Measurements from ENCODE around the gene TRAPPC6A. TPM values are rescaled to one million over a fixed set of nuclear protein-coding genes. Genes with fewer than 3 reads are reported as not detected.
"Not testable (repeated sequence)": the region's sequence is repeated elsewhere in the genome, so short reads cannot be mapped to it uniquely, and the experiment has no call there.

Gene TRAPPC6A
- total and polyA plus RNA-seq, 7 experiments from 2014 or later: 44.6 to 174 (median 55.1) TPM

GRCh38 chr19:45124021-45124420 lies 54.0 kb downstream of the TRAPPC6A start:
- no peaks in the 10 kb centered on the region for H3K36me3 Mint-ChIP-seq
- Histone ChIP-seq H3K36me3 (ENCODE audit: control insufficient read depth in 2 of 3, insufficient read depth in 3 of 3, low read length in 3 of 3) (peaks cover 0 to 6% (median 0%) of the 10 kb centered on the region in 3 experiments), H3K27me3 (ENCODE audit: control insufficient read depth in 2 of 2, insufficient read depth in 2 of 2, low read length in 2 of 2) (no peaks in the 10 kb centered on the region), H3K4me3 (ENCODE audit: low read length) (no peak overlapping the region), H3K4me1 (ENCODE audit: control insufficient read depth in 2 of 2, insufficient read depth in 2 of 2, low read length in 2 of 2) (peaks cover 4 to 16% of the 10 kb centered on the region in 2 donors), H3K27ac (ENCODE audit: low read depth, low read length) (no peak overlapping the region), H3K9me3 (ENCODE audit: control insufficient read depth in 2 of 3, low read length in 3 of 3) (no peaks in the 10 kb centered on the region)
- DNase-seq: no peak
- H3K27ac Mint-ChIP-seq: peak overlapping the region in 4 of 9 donors; percentile 33 to 90 (median 68)
- POLR2A ChIA-PET: interaction anchor here (1.0 kb wide), 1 partner anchor 11 kb away, joined by 3 read pairs; no protein-coding TSS in a partner anchor
- H3K27me3 Mint-ChIP-seq: no peaks in the 10 kb centered on the region
- CTCF ChIA-PET: no interaction called here
- intact Hi-C loops (cut with micrococcal nuclease): no loop called here
- no peaks in the 10 kb centered on the region for H3K9me3 Mint-ChIP-seq
- peaks cover 16 to 58% (median 38%) of the 10 kb centered on the region in 7 donors for H3K4me1 Mint-ChIP-seq
- no peak for ATAC-seq
- H3K4me3 Mint-ChIP-seq: no peak overlapping the region

DNA sequence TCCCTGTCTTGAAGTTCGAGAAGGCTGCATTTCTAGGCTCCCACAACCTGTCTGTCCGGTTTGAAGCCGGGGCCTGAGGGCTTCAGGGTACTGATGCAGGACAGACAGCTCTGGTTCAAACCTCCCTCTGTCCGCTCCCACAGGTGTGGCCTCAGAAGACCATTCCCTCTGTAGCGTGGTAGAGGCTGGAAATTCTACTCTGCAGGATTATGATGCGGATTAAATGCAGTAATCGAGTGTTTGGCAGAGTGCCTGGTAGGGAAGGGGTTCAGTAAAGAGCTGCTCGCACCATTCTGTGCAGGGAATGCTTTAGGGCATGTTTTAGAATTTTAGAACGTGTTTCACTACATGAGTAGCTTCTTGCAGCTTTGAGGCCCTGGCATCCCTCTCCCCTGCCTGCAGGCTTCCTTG lies 54.6 kb downstream of the TRAPPC6A start:
- intact Hi-C loops (cut with micrococcal nuclease): no loop called here
- CTCF ChIA-PET: no interaction called here

DNA sequence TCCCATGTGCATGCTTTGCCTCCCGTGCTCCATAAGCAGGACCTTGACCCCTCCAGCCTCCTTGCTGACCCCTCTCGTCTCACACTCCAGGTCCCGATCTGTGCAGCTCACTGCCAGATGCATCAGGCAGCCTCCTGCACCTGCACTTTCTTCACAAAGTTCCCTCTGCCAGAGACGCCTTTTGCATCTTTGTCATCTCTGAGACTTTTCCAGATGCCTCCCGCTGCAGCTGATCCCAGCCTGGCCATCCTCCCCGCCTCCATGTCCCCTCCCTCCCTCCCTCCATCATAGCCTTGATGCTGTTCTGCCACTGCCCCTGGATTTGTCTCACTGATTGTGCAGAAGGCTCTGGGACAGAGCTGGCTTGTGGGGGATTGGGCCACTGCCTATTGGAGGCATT lies 55.2 kb downstream of the TRAPPC6A start:
- Histone ChIP-seq H3K27me3 (ENCODE audit: control insufficient read depth in 2 of 2, insufficient read depth in 2 of 2, low read length in 2 of 2) (no peaks in the 10 kb centered on the region), H3K9me3 (ENCODE audit: control insufficient read depth in 2 of 3, low read length in 3 of 3) (no peaks in the 10 kb centered on the region), H3K4me1 (ENCODE audit: control insufficient read depth in 2 of 2, insufficient read depth in 2 of 2, low read length in 2 of 2) (peaks cover 4 to 25% of the 10 kb centered on the region in 2 donors), H3K4me3 (ENCODE audit: low read length) (no peak overlapping the region), H3K27ac (ENCODE audit: low read depth, low read length) (no peak overlapping the region), H3K36me3 (ENCODE audit: control insufficient read depth in 2 of 3, insufficient read depth in 3 of 3, low read length in 3 of 3) (no peaks in the 10 kb centered on the region)
- intact Hi-C loops (cut with micrococcal nuclease): no loop called here
- POLR2A ChIA-PET: no interaction called here
- H3K9me3 Mint-ChIP-seq: no peaks in the 10 kb centered on the region
- no peak overlapping the region for H3K4me3 Mint-ChIP-seq
- CTCF ChIA-PET: no interaction called here
- H3K4me1 Mint-ChIP-seq: peaks cover 16 to 70% (median 45%) of the 10 kb centered on the region in 7 donors
- no peaks in the 10 kb centered on the region for H3K27me3 Mint-ChIP-seq
- H3K27ac Mint-ChIP-seq: peak overlapping the region in 1 of 9 donors; percentile 5
- ATAC-seq (no peak), DNase-seq (no peak)
- no peaks in the 10 kb centered on the region for H3K36me3 Mint-ChIP-seq

More for the DNA sequence above, 54.6 kb downstream of the TRAPPC6A start:
- H3K4me1 Mint-ChIP-seq: peaks cover 15 to 63% (median 43%) of the 10 kb centered on the region in 7 donors
- no peak overlapping the region for H3K27ac ChIP-seq (ENCODE audit: low read depth, low read length)
- H3K4me3 ChIP-seq (ENCODE audit: low read length): no peak overlapping the region
- H3K9me3 Mint-ChIP-seq: no peaks in the 10 kb centered on the region
- H3K4me3 Mint-ChIP-seq: no peak overlapping the region
- POLR2A ChIA-PET: no interaction called here
- H3K27ac Mint-ChIP-seq: peak overlapping the region in 3 of 9 donors; percentile 65 to 90 (median 71)
- H3K9me3 ChIP-seq (ENCODE audit: control insufficient read depth in 2 of 3, low read length in 3 of 3): no peaks in the 10 kb centered on the region
- H3K4me1 ChIP-seq (ENCODE audit: control insufficient read depth in 2 of 2, insufficient read depth in 2 of 2, low read length in 2 of 2): peaks cover 4 to 19% of the 10 kb centered on the region in 2 donors
- ATAC-seq (no peak), DNase-seq (no peak)
- H3K27me3 Mint-ChIP-seq: no peaks in the 10 kb centered on the region
- no peaks in the 10 kb centered on the region for H3K36me3 ChIP-seq (ENCODE audit: control insufficient read depth in 2 of 3, insufficient read depth in 3 of 3, low read length in 3 of 3)
- no peaks in the 10 kb centered on the region for H3K27me3 ChIP-seq (ENCODE audit: control insufficient read depth in 2 of 2, insufficient read depth in 2 of 2, low read length in 2 of 2)
- no peaks in the 10 kb centered on the region for H3K36me3 Mint-ChIP-seq

GRCh38 chr19:45121827-45122345 lies 56.2 kb downstream of the TRAPPC6A start:
- ATAC-seq: no peak
- CTCF ChIA-PET: no interaction called here
- peak overlapping the region in 1 of 10 donors; percentile 17 for H3K4me3 Mint-ChIP-seq

GRCh38 chr19:45119582-45119981 lies 58.5 kb downstream of the TRAPPC6A start:
- no peaks in the 10 kb centered on the region for H3K9me3 ChIP-seq (ENCODE audit: control insufficient read depth in 2 of 3, low read length in 3 of 3)
- no peaks in the 10 kb centered on the region for H3K27me3 ChIP-seq (ENCODE audit: control insufficient read depth in 2 of 2, insufficient read depth in 2 of 2, low read length in 2 of 2)
- H3K36me3 Mint-ChIP-seq: peaks cover 0 to 3% (median 0%) of the 10 kb centered on the region in 5 donors
- ChIA-PET CTCF (interaction anchor here (0.7 kb wide), 1 partner anchor 75 kb away, joined by 3 read pairs; no protein-coding TSS in a partner anchor), POLR2A (interaction anchor here (0.9 kb wide), 1 partner anchor 16 kb away, joined by 3 read pairs; no protein-coding TSS in a partner anchor)
- H3K4me1 Mint-ChIP-seq: peaks cover 30 to 86% (median 72%) of the 10 kb centered on the region in 7 donors
- H3K4me3 Mint-ChIP-seq: peak overlapping the region in 7 of 10 donors; percentile 21 to 85 (median 79)
- H3K4me3 ChIP-seq (ENCODE audit: low read length): no peak overlapping the region
- no peaks in the 10 kb centered on the region for H3K36me3 ChIP-seq (ENCODE audit: control insufficient read depth in 2 of 3, insufficient read depth in 3 of 3, low read length in 3 of 3)
- H3K9me3 Mint-ChIP-seq: no peaks in the 10 kb centered on the region
- peaks cover 9 to 42% of the 10 kb centered on the region in 2 donors for H3K4me1 ChIP-seq (ENCODE audit: control insufficient read depth in 2 of 2, insufficient read depth in 2 of 2, low read length in 2 of 2)
- peak overlapping the region in 3 of 9 donors; percentile 65 to 77 (median 68) for H3K27ac Mint-ChIP-seq
- intact Hi-C loops (cut with micrococcal nuclease): no loop called here
- DNase-seq (no peak), ATAC-seq (no peak)
- no peaks in the 10 kb centered on the region for H3K27me3 Mint-ChIP-seq
- no peak overlapping the region for H3K27ac ChIP-seq (ENCODE audit: low read depth, low read length)

More at GRCh38 chr19:45121827-45122345, 56.2 kb downstream of the TRAPPC6A start:
- Histone ChIP-seq H3K9me3 (ENCODE audit: control insufficient read depth in 2 of 3, low read length in 3 of 3) (no peaks in the 10 kb centered on the region), H3K4me3 (ENCODE audit: low read length) (no peak overlapping the region), H3K36me3 (ENCODE audit: control insufficient read depth in 2 of 3, insufficient read depth in 3 of 3, low read length in 3 of 3) (no peaks in the 10 kb centered on the region), H3K27ac (ENCODE audit: low read depth, low read length) (no peak overlapping the region), H3K27me3 (ENCODE audit: control insufficient read depth in 2 of 2, insufficient read depth in 2 of 2, low read length in 2 of 2) (no peaks in the 10 kb centered on the region), H3K4me1 (ENCODE audit: control insufficient read depth in 2 of 2, insufficient read depth in 2 of 2, low read length in 2 of 2) (peaks cover 10 to 34% of the 10 kb centered on the region in 2 donors)
- POLR2A ChIA-PET: no interaction called here
- intact Hi-C loops (cut with micrococcal nuclease): no loop called here
- no peaks in the 10 kb centered on the region for H3K9me3 Mint-ChIP-seq
- H3K4me1 Mint-ChIP-seq: peaks cover 18 to 79% (median 52%) of the 10 kb centered on the region in 7 donors
- peak overlapping the region in 6 of 9 donors; percentile 5 to 78 (median 42) for H3K27ac Mint-ChIP-seq
- H3K27me3 Mint-ChIP-seq: no peaks in the 10 kb centered on the region
- no peak for DNase-seq
- H3K36me3 Mint-ChIP-seq: no peaks in the 10 kb centered on the region

- H3K4me1 Mint-ChIP-seq: peaks cover 30 to 87% (median 66%) of the 10 kb centered on the region in 7 donors
- not testable (repeated sequence) for H3K9me3 Mint-ChIP-seq; DNase-seq; H3K36me3 ChIP-seq (ENCODE audit: control insufficient read depth in 2 of 3, insufficient read depth in 3 of 3, low read length in 3 of 3); H3K27me3 ChIP-seq (ENCODE audit: control insufficient read depth in 2 of 2, insufficient read depth in 2 of 2, low read length in 2 of 2); H3K4me3 ChIP-seq (ENCODE audit: low read length); ATAC-seq; H3K9me3 ChIP-seq (ENCODE audit: control insufficient read depth in 2 of 3, low read length in 3 of 3); H3K27me3 Mint-ChIP-seq; H3K36me3 Mint-ChIP-seq
- peaks cover 9 to 42% of the 10 kb centered on the region in 2 donors for H3K4me1 ChIP-seq (ENCODE audit: control insufficient read depth in 2 of 2, insufficient read depth in 2 of 2, low read length in 2 of 2)
- ChIA-PET POLR2A (interaction anchor here (0.7 to 0.9 kb wide), 2 partner anchors 15 to 16 kb away, joined by 3 read pairs; no protein-coding TSS in a partner anchor), CTCF (interaction anchor here (0.7 to 1.5 kb wide), 4 partner anchors 8 to 75 kb away, joined by 3 to 6 read pairs (median 4); no protein-coding TSS in a partner anchor)
- peak overlapping the region in 8 of 9 donors; percentile 56 to 88 (median 70) for H3K27ac Mint-ChIP-seq
- peak overlapping the region; percentile 37 to 85 (median 78) for H3K4me3 Mint-ChIP-seq
- peak overlapping the region; percentile 31 for H3K27ac ChIP-seq (ENCODE audit: low read depth, low read length)
- intact Hi-C loops (cut with micrococcal nuclease): loop anchor here in 1 of 2 donors (1.0 kb wide), 1 partner anchor 15 kb away; no protein-coding TSS in a partner anchor
Observed at GRCh38 chr19:45118591-45119355, 59.3 kb downstream of the TRAPPC6A start.
